Ovary (tissue), 3 donors: ENCODE measurements around the gene DNAL4.

Experiments
- CTCF ChIP-seq, 3 donors: fragments of 450-650 bp in 2 of 3; fragments of 200-600 bp in 1 of 3; IDR thresholded peaks; one replicate each; pipeline versions ENCODE4 v1.5.1 to v1.8.0; 2016 to 2022; ENCODE audit warnings: antibody characterized with exemption in 3 of 3, mild to moderate bottlenecking in 1 of 3
- EP300 ChIP-seq: sonication (generic); formaldehyde crosslinking; IDR thresholded peaks from one replicate; pipeline ENCODE4 v1.6.1; 2017; ENCODE audit warnings: antibody characterized with exemption
- POLR2A ChIP-seq: fragments of 450-650 bp; IDR thresholded peaks from one replicate; pipeline ENCODE4 v1.6.1; 2017; ENCODE audit warnings: antibody characterized with exemption, mild to moderate bottlenecking, moderate library complexity
- donor health status: DM: no; HTN: no; CAD: no.

- TF ChIP-seq CTCF (IDR thresholded peaks at IDR 0.05), result no peak
- TF ChIP-seq POLR2A, result no peak
- no peak for TF ChIP-seq EP300
Measured at GRCh38 chr22:38762551-38762983, 31.4 kb downstream of the DNAL4 start.
